ENCODE results near the gene HIVEP2. TPM values are rescaled to one million over a fixed set of nuclear protein-coding genes. Genes with fewer than 3 reads are reported as not detected.

HIVEP2 gene
- total RNA-seq, 1 donor from 2014 or later: 3.5 TPM

- Mint-ChIP-seq H3K27ac (ENCODE audit: unreplicated experiment) (no peak overlapping the region), H3K4me1 (peaks cover 29% of the 10 kb centered on the region), H3K9me3 (peaks cover 5% of the 10 kb centered on the region), H3K36me3 (ENCODE audit: low read depth) (no peaks in the 10 kb centered on the region), H3K27me3 (ENCODE audit: low read depth) (no peaks in the 10 kb centered on the region), H3K4me3 (no peak overlapping the region)
- no peak for TF ChIP-seq CTCF (conservative IDR thresholded peaks at IDR 0.05)
- no peak for DNase-seq (ENCODE audit: low read depth, low spot score)
Measured at GRCh38 chr6:142903812-142904211, 41.2 kb downstream of the HIVEP2 start.

DNA sequence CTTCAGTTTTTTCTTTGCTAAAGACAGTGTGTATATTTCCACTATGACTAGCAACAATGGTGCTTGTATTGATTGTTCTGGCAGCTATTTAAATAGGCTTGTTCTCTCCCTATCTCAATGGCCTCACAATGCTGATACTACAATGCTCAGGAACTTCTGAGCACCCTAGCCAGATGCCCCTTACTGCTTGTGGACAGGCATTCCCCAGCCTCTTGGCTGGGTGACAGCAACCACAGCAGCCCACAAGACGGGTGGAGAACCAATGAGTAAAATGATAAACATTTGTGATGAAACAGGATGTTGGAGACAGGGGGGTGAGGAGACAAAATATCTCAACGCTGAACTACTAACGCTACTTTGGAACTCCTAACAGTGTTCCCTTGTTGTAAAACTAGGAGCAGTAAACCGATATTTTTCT, 42.3 kb downstream of the HIVEP2 start:
- Mint-ChIP-seq H3K9me3 (peaks cover 5% of the 10 kb centered on the region), H3K4me1 (peaks cover 29% of the 10 kb centered on the region), H3K36me3 (ENCODE audit: low read depth) (no peaks in the 10 kb centered on the region), H3K27me3 (ENCODE audit: low read depth) (no peaks in the 10 kb centered on the region), H3K4me3 (no peak overlapping the region), H3K27ac (ENCODE audit: unreplicated experiment) (no peak overlapping the region)
- TF ChIP-seq CTCF (conservative IDR thresholded peaks at IDR 0.05): no peak
- DNase-seq (ENCODE audit: low read depth, low spot score): no peak

DNA sequence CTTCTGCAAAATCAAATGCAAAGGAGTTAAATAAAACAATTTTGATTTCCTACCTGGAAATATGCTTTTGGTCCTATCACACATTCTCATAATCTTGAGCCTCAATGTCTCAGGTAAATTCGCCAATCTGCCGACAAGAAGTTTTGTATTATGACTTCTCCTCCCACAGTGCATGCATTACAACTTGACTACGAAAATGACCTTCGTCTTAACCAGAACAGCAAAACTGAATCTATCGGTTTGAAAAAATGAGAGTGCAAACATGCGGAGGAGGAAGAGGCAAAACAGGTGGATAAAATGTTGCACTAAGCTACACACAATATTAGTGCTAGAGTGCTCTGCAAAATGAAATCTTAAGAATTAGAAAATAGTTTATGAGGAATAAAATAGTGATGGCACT, 43.4 kb downstream of the HIVEP2 start:
- H3K4me3 Mint-ChIP-seq: no peak overlapping the region
- no peak for TF ChIP-seq CTCF (conservative IDR thresholded peaks at IDR 0.05)
- H3K27me3 Mint-ChIP-seq (ENCODE audit: low read depth): no peaks in the 10 kb centered on the region
- no peak for DNase-seq (ENCODE audit: low read depth, low spot score)
- H3K9me3 Mint-ChIP-seq: no peaks in the 10 kb centered on the region
- no peaks in the 10 kb centered on the region for H3K36me3 Mint-ChIP-seq (ENCODE audit: low read depth)
- H3K4me1 Mint-ChIP-seq: peaks cover 29% of the 10 kb centered on the region
- H3K27ac Mint-ChIP-seq (ENCODE audit: unreplicated experiment): no peak overlapping the region

GRCh38 chr6:142900227-142900971, 44.6 kb downstream of the HIVEP2 start:
- Mint-ChIP-seq H3K27ac (ENCODE audit: unreplicated experiment) (peak overlapping the region; percentile 83), H3K27me3 (ENCODE audit: low read depth) (no peaks in the 10 kb centered on the region), H3K4me3 (peak overlapping the region; percentile 4), H3K4me1 (peaks cover 29% of the 10 kb centered on the region), H3K9me3 (no peaks in the 10 kb centered on the region), H3K36me3 (ENCODE audit: low read depth) (peaks cover 3% of the 10 kb centered on the region)
- no peak for TF ChIP-seq CTCF (conservative IDR thresholded peaks at IDR 0.05)
- DNase-seq (ENCODE audit: low read depth, low spot score): no peak

DNA sequence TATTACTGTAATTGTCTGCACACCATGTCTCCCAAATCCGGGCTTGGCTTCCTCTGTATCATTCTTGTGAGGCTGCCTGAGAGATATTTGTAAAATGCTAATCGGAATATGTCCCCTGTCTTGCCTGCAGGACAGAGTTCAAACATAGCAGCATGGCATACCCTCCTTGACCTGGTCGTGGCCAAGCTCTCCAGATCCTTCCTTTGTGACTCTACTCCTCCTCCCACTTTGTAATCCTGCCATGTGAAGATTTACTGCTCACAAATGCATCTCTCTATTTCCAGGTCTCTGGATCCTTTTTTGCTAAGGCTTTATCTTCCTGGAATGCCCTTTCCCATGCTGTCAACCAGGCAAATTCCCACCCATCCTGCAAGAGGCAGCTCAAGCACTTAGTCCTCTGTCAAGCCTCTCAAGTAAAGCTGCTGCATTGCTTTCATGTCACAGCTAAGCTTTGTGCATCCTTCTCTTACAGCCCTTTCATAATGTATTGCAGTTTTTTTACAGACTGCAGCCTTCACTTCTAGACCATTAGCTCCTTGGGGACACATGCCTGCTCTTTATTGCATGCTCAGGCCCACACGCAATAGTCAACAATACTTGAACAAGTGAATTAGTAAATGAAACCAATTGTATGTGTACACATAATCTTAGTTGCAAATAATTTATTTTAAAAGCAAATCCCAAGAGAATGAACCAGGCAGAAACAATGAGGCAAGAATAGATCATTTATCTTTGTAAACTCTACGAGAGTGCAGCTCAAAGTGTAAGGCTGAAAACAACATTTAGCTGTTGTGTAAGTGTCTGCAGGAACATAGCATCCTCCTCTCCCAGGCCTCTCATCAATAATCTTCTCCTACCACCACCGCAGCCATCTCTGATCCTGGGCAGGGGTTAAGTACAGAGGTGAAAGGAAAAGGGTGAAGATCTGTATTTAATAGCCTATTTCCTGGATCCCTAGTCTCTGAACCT, 45.8 kb downstream of the HIVEP2 start:
- Mint-ChIP-seq H3K27ac (ENCODE audit: unreplicated experiment) (no peak overlapping the region), H3K4me1 (peaks cover 29% of the 10 kb centered on the region), H3K9me3 (no peaks in the 10 kb centered on the region), H3K4me3 (no peak overlapping the region), H3K27me3 (ENCODE audit: low read depth) (no peaks in the 10 kb centered on the region), H3K36me3 (ENCODE audit: low read depth) (peaks cover 3% of the 10 kb centered on the region)
- no peak for TF ChIP-seq CTCF (conservative IDR thresholded peaks at IDR 0.05)
- no peak for DNase-seq (ENCODE audit: low read depth, low spot score)
